ENCODE results near the gene TLDC2.

TLDC2 gene

DNA sequence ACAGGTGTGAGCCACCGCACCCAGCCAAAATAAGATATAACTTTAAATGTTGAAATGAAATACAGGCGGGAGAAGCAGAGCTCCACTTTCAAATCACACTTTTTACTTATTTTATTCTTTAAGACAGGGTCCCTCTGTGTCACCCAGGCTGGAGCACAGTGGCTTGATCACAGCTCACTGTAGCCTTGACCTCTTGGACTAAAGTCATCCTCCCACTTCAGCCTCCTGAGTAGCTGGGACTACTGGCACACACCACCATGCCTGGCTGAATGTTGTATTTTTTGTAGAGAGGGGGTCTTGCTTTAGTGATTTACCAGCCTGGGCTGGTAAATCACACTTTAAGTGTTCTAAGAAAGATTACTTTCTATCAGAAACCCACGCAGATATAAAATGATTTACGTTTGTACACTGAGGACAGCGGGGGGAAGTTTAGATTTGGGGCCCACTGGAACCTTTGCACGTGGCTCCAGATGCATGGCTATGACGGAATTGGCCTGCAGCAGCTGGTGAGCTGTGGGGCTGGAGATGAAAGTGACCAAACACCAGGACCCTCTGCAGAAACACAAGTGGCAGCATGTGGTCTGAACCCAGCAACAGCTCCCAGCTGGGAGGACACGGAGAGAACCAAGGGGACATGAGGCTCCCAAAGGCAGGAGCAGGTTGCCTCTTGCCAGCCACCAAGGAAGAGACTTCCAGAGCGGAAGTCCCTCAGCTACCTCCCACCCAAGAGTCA is 26.4 kb upstream of the TLDC2 start:
- no peak for DNase-seq (ENCODE audit: low read depth, low spot score)

- DNase-seq (ENCODE audit: low read depth, low spot score) = no peak
Observed at GRCh38 chr20:36850759-36851158, 25.2 kb upstream of the TLDC2 start.

GRCh38 chr20:36851490-36851889 is 24.4 kb upstream of the TLDC2 start:
- DNase-seq (ENCODE audit: low read depth, low spot score) = no peak

GRCh38 chr20:36852187-36852586 is 23.8 kb upstream of the TLDC2 start:
- DNase-seq (ENCODE audit: low read depth, low spot score) = no peak

GRCh38 chr20:36854348-36855240 is 21.3 kb upstream of the TLDC2 start:
- no peak for DNase-seq (ENCODE audit: low read depth, low spot score)

DNA sequence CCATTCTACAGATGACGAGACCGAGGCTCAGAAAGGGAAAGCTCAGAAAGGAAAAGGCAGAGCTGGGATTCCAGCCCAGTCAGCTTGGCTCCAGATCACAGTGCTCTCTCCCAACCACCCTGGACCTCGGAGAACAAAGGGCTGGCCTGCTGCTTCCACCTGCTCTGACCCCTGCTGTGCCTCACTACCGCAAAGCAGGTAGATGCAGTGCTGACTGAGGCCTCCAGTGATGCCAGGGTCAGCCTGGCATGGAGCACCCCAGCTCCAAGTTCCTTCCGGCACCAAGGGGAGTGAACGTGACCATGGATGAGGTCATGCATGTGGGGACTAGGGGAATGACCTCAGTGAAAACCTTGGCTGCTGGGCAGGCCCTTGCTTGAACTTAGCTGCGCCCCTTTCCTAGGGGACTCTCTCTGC is 20.7 kb upstream of the TLDC2 start:
- no peak for DNase-seq (ENCODE audit: low read depth, low spot score)

DNA sequence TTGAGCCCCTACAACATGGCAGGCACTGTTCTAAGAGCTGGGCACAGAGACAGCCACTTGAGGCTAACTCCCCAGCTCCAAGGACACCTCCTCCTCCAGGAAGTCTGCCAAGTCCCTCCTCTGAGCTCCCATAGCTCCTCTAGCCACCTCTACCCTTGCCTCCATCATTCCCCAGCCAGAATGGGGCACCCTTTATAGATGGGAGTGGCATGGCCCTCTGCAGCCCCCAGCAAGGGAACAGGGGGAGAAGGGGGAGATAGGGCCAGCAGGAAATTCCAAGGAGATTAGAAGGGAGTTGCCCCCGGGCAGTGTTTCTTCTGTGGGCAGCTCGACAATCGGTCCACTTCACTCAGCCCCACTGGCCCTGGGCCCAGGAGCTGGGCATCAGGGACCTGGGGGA is 19.7 kb upstream of the TLDC2 start:
- no peak for DNase-seq (ENCODE audit: low read depth, low spot score)

- DNase-seq (ENCODE audit: low read depth, low spot score) = no peak
Observed at GRCh38 chr20:36856691-36857635, 19.0 kb upstream of the TLDC2 start.

GRCh38 chr20:36859282-36859555 is 16.7 kb upstream of the TLDC2 start:
- DNase-seq (ENCODE audit: low read depth, low spot score) = no peak

- no peak for DNase-seq (ENCODE audit: low read depth, low spot score)
Observed at GRCh38 chr20:36859700-36860330, 16.1 kb upstream of the TLDC2 start.

GRCh38 chr20:36860339-36860738 is 15.6 kb upstream of the TLDC2 start:
- no peak for DNase-seq (ENCODE audit: low read depth, low spot score)

- DNase-seq (ENCODE audit: low read depth, low spot score) = no peak
Observed at GRCh38 chr20:36860811-36861624, 14.9 kb upstream of the TLDC2 start.

DNA sequence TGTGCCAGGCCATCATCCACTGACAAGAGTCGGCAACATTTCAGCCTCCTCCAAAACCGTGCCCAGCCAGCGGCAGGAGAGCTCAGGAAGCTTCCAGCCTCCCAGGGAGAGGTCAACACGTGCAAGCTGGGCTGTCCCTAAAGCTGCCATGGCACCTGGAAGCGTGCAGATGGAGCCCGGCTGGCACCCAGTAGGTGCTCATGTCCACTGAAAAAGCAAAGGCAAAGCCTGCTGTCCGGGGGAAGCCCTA is 14.4 kb upstream of the TLDC2 start:
- no peak for DNase-seq (ENCODE audit: low read depth, low spot score)

DNA sequence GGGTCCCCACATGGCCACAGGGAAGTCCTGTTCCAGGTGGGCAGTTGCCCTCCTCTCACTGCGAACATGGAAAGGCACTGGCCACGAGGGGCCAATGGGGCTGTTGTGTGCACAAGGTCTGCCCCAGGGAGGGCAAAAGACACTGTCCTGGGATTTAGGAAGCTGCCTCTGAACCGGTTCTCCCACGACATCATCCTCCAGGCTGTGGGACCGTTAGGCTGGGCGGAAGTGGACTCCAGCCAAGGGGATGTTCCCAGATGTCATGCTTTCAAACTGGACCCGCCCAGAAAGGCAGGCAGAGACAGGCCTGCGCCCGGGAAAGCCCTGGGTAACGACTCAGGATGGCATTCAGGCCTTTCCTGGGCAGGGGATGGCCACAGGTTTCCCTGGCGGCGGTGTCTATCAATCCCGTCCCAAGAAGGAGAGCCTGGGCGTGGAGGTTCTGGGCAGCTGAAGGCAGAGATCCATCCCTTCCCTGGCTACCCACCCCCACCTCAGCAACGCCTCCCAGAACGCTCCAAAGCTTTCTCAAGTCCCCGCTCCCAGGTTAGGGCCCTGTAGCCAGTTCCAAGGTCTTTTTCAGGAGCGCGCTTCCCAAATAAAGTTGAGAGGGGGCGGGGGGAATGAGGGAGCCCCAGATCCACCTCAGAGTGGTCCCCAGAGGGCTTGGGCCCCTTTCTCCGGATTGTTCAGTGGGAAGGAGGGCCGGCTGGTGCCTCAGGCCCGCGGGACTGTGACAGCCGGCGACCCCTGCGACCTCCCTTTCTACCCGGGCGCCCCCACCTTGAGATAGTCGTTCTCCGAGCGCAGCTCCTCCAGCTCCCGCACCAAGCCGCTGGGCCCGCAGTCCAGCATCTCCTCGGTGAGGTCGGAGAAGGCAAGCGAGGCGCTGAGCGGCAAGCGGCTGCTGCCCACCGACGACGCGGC is 13.8 kb upstream of the TLDC2 start:
- DNase-seq (ENCODE audit: low read depth, low spot score) = no peak

DNA sequence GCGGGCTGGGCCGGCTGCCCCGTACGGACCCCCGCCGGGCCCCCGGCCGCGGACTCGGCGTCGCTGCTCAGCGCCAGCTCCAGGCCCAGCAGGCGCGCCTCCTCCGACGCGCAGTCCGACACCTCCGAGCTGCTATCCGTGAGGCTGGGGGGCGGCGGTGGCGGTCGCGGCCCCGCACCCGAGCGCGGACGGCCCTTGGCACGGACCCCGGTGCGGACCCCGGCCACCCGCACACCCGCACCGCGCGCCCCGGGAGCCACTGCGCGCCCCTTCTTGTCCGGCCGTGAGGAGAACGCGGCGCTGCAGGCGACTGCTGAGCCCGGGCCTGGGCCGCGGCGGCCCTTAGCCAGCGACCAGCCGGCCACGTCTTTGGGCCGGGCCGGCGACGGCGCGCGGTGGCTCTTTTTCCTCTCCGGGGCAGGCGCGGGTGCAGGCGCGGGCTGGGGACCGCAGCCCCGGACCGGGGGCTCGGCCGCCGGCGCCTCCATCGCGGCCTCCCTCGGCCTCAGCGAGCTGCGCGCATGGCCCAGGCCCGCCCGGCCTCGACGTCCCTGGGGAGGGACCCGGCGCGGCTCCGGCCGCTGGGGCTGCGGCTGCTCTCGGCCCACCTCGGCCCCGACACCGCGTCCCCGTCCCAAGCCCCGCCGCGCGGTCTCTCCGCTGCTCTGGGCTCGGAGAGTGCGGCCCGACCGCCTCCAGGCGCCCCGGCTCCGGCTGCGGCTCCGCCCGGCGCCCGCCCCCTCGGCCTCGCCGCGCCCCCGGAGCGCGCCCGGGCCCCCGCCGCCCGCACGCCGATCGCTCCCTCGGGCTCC is 12.9 kb upstream of the TLDC2 start:
- DNase-seq (ENCODE audit: low read depth, low spot score) = no peak

- no peak for DNase-seq (ENCODE audit: low read depth, low spot score)
Observed at GRCh38 chr20:36865076-36865860, 10.7 kb upstream of the TLDC2 start.

GRCh38 chr20:36865861-36866149 is 10.1 kb upstream of the TLDC2 start:
- no peak for DNase-seq (ENCODE audit: low read depth, low spot score)

DNA sequence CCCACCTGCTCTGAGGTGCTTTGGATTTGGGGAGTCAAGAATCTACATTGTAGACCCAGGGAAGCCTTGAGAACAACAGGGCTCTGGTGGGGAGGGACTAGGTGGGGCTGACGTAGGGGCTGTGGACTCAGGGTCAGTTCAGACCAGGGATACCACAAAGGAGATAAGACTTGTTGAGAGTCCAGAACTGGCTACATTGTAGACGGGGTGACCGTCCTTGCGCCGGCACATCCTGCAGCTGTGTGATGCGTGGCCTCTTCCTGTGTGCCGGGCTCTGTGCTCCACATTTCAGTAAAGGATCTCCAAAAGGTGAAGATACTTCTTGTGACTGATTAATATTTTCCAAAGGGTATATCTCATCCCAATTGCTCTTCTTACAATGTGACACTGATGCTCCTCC is 9.8 kb upstream of the TLDC2 start:
- no peak for DNase-seq (ENCODE audit: low read depth, low spot score)

Data from activated naive CD8-positive, alpha-beta T cell treated with anti-CD3 and anti-CD28 coated beads, Interleukin-2, amount 50 U/mL, for 16 hours (primary cell).